ENCODE data around the gene LCP1.

LCP1 gene, protein sequence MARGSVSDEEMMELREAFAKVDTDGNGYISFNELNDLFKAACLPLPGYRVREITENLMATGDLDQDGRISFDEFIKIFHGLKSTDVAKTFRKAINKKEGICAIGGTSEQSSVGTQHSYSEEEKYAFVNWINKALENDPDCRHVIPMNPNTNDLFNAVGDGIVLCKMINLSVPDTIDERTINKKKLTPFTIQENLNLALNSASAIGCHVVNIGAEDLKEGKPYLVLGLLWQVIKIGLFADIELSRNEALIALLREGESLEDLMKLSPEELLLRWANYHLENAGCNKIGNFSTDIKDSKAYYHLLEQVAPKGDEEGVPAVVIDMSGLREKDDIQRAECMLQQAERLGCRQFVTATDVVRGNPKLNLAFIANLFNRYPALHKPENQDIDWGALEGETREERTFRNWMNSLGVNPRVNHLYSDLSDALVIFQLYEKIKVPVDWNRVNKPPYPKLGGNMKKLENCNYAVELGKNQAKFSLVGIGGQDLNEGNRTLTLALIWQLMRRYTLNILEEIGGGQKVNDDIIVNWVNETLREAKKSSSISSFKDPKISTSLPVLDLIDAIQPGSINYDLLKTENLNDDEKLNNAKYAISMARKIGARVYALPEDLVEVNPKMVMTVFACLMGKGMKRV

DNA sequence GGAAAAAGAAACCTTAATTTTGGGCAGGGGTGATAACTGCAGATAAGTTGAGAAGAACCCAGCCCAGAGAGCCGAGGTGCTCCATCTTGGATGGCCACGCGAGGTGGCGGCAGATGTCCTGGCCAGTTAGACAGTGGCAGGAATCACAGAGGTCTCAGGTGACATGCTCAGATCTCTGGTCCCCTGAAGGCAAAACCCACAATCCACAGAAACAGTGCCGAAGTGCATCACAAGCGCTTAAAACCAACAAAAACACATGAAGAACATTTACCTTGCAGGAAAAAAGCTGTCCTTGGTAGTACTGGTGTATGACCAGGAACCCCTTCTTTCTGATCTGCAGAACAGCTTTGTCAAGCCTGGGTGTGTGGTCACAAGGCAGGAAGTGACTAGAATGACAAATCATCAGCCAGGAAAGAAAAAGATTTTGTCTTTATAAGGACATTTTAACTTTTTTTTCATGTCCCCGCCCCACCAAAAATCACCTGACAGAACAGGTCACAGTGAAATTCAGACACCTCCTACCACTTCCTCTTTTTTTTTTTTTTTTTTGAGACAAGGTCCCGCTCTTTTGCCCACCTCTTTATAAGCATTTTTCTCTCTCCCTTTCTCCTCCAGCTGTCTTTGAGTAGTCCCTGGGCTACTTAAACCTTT is at the start of gene LCP1:
Gene LCP1 (minus strand): TSS at position 338 of the 651 bp plus-strand sequence. CDS start 22,515 bp downstream, outside the sequence.
- ChIA-PET CTCF (interaction anchor here (0.7 kb wide), 1 partner anchor 140 kb away, joined by 4 read pairs; no protein-coding TSS in a partner anchor), POLR2A (interaction anchor here (0.7 kb wide), 1 partner anchor 129 kb away, joined by 3 read pairs; no protein-coding TSS in a partner anchor)
- peak within 1 kb of the TSS; percentile 58 for H3K4me3 ChIP-seq (ENCODE audit: low read depth, low read length)
- no peaks in the 10 kb centered on the region for H3K9me3 ChIP-seq (ENCODE audit: control insufficient read depth, insufficient read depth, low read depth, low read length)
- H3K36me3 ChIP-seq (ENCODE audit: control insufficient read depth in 2 of 2, insufficient read depth in 1 of 2, low read length in 2 of 2), result no peaks in the 10 kb centered on the region
- peak within 1 kb of the TSS; percentile 76 for H3K27ac ChIP-seq (ENCODE audit: extremely low read depth, low read depth, low read length)
- H3K4me1 ChIP-seq (ENCODE audit: control insufficient read depth, insufficient read depth, low read length), result no peaks in the 10 kb centered on the region; the same call in 1 of the 2 replicates
- TF ChIP-seq, protein P1, sequence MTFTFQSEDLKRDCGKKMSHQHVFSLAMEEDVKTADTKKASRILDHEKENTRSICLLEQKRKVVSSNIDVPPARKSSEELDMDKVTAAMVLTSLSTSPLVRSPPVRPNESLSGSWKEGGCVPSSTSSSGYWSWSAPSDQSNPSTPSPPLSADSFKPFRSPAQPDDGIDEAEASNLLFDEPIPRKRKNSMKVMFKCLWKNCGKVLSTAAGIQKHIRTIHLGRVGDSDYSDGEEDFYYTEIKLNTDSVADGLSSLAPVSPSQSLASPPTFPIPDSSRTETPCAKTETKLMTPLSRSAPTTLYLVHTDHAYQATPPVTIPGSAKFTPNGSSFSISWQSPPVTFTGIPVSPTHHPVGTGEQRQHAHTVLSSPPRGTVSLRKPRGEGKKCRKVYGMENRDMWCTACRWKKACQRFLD (tag by site-specific recombination; IDR thresholded peaks at IDR 0.05), result no peak
- TF ChIP-seq SETDB1 (IDR thresholded peaks at IDR 0.05; ENCODE audit: insufficient read length, low read length) (peak; percentile 11), ZNF654 (tag by site-specific recombination; IDR thresholded peaks at IDR 0.05; ENCODE audit: low read depth) (no peak), ZNF132 (tag by site-specific recombination; IDR thresholded peaks at IDR 0.05; ENCODE audit: borderline replicate concordance) (no peak), ZNF629 (tag by site-specific recombination; IDR thresholded peaks at IDR 0.05) (peak; percentile 16; the same call in 1 of the 2 replicates), ZNF529 (tag by site-specific recombination; IDR thresholded peaks at IDR 0.05; ENCODE audit: insufficient replicate concordance) (no peak), ZNF830 (tag by site-specific recombination; IDR thresholded peaks at IDR 0.05; ENCODE audit: low read depth) (no peak), ZNF341 (tag by site-specific recombination; IDR thresholded peaks at IDR 0.05; ENCODE audit: low read depth) (peak; percentile 54; the same call in 1 of the 2 replicates), ZNF37A (tag by site-specific recombination; IDR thresholded peaks at IDR 0.05) (no peak), ZNF76 (tag by site-specific recombination; IDR thresholded peaks at IDR 0.05; ENCODE audit: borderline replicate concordance, low read depth) (peak; percentile 33; the same call in 1 of the 2 replicates), SP2 (tag by site-specific recombination; IDR thresholded peaks at IDR 0.05) (peak; percentile 46), ZNF335 (tag by site-specific recombination; conservative IDR thresholded peaks at IDR 0.05) (no peak), GFI1B (tag by site-specific recombination; IDR thresholded peaks at IDR 0.05) (no peak), PRDM1 (tag by site-specific recombination; IDR thresholded peaks at IDR 0.05) (peak; percentile 7; the same call in 1 of the 2 replicates), ZNF701 (tag by site-specific recombination; IDR thresholded peaks at IDR 0.05) (no peak), ZSCAN30 (tag by site-specific recombination; IDR thresholded peaks at IDR 0.05) (no peak), ZNF768 (tag by site-specific recombination; IDR thresholded peaks at IDR 0.05) (no peak)
- TF ChIP-seq, protein P2, sequence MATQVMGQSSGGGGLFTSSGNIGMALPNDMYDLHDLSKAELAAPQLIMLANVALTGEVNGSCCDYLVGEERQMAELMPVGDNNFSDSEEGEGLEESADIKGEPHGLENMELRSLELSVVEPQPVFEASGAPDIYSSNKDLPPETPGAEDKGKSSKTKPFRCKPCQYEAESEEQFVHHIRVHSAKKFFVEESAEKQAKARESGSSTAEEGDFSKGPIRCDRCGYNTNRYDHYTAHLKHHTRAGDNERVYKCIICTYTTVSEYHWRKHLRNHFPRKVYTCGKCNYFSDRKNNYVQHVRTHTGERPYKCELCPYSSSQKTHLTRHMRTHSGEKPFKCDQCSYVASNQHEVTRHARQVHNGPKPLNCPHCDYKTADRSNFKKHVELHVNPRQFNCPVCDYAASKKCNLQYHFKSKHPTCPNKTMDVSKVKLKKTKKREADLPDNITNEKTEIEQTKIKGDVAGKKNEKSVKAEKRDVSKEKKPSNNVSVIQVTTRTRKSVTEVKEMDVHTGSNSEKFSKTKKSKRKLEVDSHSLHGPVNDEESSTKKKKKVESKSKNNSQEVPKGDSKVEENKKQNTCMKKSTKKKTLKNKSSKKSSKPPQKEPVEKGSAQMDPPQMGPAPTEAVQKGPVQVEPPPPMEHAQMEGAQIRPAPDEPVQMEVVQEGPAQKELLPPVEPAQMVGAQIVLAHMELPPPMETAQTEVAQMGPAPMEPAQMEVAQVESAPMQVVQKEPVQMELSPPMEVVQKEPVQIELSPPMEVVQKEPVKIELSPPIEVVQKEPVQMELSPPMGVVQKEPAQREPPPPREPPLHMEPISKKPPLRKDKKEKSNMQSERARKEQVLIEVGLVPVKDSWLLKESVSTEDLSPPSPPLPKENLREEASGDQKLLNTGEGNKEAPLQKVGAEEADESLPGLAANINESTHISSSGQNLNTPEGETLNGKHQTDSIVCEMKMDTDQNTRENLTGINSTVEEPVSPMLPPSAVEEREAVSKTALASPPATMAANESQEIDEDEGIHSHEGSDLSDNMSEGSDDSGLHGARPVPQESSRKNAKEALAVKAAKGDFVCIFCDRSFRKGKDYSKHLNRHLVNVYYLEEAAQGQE (tag by site-specific recombination; IDR thresholded peaks at IDR 0.05), result peak; percentile 92
- TF ChIP-seq, protein P3, sequence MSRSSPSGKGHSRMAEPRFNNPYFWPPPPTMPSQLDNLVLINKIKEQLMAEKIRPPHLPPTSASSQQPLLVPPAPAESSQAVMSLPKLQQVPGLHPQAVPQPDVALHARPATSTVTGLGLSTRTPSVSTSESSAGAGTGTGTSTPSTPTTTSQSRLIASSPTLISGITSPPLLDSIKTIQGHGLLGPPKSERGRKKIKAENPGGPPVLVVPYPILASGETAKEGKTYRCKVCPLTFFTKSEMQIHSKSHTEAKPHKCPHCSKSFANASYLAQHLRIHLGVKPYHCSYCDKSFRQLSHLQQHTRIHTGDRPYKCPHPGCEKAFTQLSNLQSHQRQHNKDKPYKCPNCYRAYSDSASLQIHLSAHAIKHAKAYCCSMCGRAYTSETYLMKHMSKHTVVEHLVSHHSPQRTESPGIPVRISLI (tag by site-specific recombination; IDR thresholded peaks at IDR 0.05), result peak; percentile 59; the same call in 1 of the 2 replicates
- TF ChIP-seq, protein P4, sequence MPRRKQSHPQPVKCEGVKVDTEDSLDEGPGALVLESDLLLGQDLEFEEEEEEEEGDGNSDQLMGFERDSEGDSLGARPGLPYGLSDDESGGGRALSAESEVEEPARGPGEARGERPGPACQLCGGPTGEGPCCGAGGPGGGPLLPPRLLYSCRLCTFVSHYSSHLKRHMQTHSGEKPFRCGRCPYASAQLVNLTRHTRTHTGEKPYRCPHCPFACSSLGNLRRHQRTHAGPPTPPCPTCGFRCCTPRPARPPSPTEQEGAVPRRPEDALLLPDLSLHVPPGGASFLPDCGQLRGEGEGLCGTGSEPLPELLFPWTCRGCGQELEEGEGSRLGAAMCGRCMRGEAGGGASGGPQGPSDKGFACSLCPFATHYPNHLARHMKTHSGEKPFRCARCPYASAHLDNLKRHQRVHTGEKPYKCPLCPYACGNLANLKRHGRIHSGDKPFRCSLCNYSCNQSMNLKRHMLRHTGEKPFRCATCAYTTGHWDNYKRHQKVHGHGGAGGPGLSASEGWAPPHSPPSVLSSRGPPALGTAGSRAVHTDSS (tag by site-specific recombination; IDR thresholded peaks at IDR 0.05), result no peak
- TF ChIP-seq, protein P5, sequence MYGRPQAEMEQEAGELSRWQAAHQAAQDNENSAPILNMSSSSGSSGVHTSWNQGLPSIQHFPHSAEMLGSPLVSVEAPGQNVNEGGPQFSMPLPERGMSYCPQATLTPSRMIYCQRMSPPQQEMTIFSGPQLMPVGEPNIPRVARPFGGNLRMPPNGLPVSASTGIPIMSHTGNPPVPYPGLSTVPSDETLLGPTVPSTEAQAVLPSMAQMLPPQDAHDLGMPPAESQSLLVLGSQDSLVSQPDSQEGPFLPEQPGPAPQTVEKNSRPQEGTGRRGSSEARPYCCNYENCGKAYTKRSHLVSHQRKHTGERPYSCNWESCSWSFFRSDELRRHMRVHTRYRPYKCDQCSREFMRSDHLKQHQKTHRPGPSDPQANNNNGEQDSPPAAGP (tag by site-specific recombination; IDR thresholded peaks at IDR 0.05), result no peak
- TF ChIP-seq, protein P6, sequence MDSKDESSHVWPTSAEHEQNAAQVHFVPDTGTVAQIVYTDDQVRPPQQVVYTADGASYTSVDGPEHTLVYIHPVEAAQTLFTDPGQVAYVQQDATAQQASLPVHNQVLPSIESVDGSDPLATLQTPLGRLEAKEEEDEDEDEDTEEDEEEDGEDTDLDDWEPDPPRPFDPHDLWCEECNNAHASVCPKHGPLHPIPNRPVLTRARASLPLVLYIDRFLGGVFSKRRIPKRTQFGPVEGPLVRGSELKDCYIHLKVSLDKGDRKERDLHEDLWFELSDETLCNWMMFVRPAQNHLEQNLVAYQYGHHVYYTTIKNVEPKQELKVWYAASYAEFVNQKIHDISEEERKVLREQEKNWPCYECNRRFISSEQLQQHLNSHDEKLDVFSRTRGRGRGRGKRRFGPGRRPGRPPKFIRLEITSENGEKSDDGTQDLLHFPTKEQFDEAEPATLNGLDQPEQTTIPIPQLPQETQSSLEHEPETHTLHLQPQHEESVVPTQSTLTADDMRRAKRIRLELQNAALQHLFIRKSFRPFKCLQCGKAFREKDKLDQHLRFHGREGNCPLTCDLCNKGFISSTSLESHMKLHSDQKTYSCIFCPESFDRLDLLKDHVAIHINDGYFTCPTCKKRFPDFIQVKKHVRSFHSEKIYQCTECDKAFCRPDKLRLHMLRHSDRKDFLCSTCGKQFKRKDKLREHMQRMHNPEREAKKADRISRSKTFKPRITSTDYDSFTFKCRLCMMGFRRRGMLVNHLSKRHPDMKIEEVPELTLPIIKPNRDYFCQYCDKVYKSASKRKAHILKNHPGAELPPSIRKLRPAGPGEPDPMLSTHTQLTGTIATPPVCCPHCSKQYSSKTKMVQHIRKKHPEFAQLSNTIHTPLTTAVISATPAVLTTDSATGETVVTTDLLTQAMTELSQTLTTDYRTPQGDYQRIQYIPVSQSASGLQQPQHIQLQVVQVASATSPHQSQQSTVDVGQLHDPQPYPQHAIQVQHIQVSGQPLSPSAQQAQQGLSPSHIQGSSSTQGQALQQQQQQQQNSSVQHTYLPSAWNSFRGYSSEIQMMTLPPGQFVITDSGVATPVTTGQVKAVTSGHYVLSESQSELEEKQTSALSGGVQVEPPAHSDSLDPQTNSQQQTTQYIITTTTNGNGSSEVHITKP (tag by site-specific recombination; IDR thresholded peaks at IDR 0.05), result no peak
